Measurements from ENCODE around the gene TMEM209.
"Not testable (repeated sequence)": the region's sequence is repeated elsewhere in the genome, so short reads cannot be mapped to it uniquely, and the experiment has no call there.

The TMEM209 gene

DNA sequence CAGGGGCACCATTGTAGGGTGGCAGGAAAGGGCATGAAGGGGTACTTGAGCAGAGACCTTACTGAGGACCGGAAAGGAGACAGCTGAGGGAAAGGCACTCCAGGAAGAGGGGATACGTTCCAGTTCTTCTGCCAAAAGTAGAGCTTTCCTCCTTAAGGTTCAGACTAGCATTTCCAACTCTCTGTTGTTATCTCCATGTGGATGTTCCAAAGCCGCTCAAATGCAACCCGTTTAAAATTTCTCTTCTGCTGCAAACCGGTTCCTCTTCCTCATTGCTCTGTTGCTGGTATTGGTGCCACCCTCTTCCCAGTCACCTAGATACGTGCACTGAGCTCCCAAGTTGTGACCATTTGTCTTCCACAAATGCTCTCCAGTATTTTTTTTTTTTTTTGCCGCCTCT, 47.5 kb downstream of the TMEM209 start:
- no peak for DNase-seq

DNA sequence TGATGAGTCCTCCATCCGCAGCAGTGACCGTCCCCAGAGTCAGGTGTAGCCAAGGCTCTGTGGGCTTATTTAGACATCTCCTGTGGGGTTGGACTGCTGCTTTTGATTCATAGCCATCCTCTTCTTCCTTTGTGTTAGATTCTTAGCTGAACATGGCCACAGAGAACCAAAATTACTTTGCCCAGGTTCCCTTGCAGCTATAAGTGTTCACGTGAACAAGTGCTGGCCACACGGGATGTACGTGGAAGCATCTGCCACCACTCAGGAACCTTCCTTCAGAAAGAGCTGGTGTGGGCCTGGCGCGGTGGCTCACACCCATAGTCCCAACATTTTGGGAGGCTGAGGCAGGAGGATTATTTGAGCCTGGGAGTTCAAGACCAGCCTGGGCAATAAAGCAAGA, 49.1 kb downstream of the TMEM209 start:
- DNase-seq = no peak

DNA sequence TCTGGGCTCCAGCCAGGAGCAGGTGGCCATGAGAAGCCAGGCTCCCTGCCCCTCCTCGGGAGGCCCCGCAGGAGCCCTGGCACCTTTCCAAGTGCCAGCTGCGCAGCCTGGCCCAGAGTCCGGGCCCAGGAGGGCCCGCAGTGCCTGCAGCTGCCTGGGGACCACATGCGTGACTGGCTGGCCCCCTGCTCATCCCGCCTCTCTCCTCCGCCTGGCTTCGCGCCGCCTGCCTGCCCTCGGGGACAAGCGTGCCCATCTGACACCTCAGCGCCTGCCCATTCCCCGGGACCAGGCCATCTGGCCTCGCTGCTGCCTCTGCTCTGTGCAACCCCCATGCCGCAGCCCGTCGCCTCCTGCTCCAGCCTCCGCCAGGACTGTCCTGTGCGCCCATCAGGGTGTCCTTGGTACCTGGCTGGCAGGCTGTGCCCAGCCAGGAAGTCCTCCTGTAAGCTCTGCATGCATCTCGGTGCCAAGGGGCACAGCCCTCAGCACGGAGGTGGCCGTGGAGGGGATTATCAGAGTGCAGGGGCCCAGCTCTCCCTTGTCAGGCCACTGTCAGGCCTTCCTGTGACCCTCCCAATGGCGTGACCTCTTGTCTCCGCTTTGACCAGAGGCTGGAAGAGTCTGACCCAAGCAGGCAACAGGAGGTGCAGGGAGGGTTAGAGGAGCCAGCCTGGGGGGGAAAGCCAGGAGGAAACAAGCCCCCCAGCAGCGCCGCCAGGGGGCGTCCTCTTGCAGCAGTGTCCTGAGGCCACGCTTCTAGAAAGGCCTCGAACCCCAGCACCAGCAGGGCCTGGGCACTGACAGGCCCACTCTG, 50.5 kb downstream of the TMEM209 start:
- peak; percentile 95 for DNase-seq

DNA sequence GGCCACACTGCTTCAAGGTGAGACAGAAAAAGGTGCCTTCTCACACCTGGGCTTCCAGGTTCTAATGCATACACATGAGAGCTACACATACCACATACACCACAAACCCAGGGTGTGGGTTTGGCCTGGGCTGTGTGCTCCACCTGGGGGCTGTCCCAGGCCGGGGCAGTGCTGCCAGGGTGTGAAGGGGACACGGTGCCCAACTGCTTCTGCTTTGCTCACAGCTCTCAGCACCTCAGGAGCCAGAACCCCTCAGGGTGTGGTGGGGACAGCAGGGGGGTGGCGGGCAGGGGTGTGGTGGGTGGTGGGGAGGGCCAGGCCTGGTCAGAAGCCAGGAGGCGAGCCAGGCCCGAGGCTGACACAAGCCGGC, 51.1 kb downstream of the TMEM209 start:
- peak; percentile 86 for DNase-seq

DNA sequence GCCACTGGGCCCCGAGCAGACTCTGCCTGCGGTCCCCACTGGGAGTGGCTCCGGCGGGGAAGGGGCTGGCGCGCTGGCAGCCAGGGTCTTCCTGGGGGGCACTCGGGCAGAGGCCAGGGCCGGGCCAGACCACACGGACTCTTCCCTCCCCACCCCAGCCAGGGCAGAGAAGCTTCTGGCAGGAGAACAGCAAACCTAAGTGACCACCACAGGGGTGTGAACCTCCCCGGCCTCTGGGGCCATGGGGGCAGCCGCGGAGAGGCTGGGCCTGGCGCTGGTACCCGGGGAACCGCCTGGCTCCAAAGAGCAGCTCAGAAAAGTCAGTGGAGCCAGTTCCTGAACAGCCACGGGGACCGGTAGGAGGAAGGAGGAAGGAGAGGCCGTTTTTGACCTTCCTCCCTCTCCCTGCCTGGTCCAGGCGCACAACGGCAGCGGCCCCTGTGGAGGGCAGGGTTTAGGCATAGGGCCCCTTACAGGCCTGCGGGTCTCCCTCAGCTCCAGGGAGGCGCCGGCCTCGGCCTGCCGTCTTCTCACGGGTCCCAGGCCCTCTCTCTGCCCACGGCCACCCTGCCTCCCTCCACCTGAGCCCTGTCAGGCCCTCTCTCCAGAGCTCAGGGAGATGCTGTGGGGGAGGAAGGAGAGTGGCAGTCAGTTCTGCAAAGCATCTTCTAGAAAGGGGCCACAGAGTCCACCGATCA, 51.8 kb downstream of the TMEM209 start:
- peak; percentile 48 for DNase-seq

DNA sequence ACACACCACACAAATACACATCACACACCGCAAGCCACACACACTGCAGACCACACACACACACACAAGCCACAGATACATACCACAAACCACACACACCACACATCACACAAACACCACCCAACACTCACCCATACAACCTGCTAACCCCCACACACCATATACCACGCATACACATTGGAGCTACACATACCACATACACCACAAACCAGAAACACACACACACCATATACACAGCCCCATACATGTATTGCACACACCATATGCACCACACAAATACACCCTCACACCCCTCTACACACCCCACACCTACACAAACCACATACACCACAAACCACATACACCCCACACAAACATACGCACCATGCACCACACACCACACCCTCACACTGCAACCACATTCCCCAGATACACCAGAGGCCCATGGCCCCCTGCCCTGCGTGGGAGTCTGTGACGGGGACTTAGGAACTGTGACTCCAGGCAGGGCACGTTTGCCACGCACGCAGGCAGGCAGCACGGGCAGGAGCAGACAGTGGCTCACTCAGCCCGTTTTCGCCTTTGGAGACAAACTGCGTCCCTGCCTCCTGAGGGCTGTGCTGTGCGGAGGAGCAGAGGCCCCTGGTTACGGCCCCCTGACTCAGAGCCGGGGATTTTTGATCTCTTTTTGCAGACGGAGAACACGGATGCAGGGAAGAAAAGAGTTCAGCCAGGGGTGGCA, 52.6 kb downstream of the TMEM209 start:
- no peak for DNase-seq

DNA sequence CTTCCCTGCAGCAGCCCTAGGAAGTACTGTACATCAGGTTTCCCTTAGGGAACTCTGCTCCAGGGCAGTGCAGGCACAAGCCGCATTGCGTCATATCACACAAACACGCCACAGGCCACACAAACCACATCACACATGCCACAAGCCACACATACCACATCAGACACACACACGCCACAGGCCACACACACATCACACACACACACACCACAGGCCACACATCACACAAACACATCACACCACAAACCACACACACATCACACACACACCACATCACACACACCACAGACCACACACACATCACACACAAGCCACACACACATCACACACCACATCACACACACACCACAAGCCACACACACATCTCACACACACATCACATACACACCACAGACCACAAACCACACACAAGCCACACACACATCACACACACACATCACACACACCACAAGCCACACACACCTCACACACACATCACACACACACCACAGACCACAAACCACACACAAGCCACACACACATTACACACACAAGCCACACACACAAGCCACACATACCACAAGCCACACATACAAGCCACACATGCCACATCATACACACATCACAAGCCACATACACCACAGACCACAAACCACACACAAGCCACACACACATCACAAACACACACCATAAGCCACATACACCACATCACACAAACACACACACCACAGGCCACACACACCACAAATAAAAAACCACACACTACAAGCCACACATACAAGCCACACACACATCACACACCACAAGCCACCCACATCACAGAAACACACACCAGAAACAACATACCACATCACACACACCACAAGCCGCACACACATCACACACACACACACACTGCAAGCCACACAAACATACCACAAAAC, 53.4 kb downstream of the TMEM209 start:
- peak; percentile 36 for DNase-seq

DNA sequence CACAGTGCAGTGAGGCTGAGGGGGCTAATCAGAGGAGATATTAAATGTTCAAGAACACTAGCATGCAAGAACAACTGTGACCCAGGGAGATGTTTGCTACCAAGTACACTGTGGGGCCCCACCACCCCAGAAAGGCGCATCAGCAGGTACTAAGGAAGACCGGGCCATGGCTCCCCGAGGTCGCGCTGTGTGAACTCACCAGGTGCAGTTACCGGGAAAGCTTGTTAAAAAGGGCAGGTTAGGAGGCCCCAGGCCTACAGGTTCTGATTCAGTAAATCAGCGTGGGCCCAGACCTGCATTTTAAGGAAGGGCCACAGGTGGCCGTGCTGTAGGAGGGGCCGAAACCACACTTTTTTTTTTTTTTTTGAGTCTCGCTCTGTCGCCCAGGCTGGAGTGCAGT, 54.6 kb downstream of the TMEM209 start:
- peak; percentile 34 for DNase-seq

GRCh38 chr7:130149281-130150139, 55.7 kb downstream of the TMEM209 start:
- DNase-seq = peak; percentile 91

- DNase-seq = peak; percentile 19
These were observed 56.6 kb downstream of the TMEM209 start for GRCh38 chr7:130148561-130148960.

DNA sequence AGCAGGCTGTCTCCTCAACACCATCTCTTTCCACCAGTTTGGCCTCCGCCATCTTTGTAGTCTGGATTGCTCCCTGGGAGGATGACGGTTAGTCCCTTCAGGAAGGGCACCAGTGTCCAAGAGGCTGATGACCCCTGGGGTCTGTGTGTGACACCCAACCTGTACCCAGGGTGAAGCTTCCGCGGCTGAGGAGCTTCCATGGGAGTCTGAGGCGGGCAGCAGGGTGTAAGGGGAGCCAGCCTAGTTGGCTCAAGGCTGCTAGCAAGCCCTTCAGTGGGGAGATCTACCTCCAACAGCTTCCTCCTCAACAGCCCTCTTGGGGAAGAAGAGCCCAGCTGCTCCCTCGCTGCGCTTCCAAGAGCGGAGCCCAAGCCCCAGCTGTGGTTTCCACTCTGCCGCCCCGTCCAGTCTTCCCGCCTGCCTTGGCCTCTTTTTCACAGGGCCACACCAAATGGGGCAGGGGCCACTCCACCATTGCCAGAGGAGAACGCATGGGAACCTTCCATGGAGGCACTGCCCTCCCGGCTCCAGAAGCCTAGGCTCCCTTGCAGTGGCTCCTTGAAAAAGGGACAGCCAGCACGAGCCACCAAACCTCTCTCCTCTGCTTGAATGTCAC, 57.4 kb downstream of the TMEM209 start:
- DNase-seq = no peak

- no peak for DNase-seq
These were observed 58.4 kb downstream of the TMEM209 start for GRCh38 chr7:130146693-130147405.

DNA sequence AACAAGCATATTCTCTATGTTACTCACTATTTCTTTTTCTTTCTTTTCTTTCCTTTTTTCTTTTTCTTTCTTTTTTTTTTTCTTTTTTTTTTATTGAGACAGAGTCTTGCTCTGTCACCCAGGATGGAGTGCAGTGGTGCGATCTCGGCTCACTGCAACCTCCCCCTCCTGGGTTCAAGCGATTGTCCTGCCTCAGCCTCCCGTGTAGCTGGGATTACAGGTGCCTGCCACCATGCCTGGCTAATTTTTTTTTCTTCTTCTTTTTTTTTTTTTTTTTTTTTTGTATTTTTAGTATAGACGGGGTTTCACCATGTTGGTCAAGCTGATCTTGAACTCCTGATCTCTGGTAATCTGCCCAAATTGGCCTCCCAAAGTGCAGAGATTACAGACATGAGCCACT, 59.1 kb downstream of the TMEM209 start:
- not testable (repeated sequence) for DNase-seq

DNA sequence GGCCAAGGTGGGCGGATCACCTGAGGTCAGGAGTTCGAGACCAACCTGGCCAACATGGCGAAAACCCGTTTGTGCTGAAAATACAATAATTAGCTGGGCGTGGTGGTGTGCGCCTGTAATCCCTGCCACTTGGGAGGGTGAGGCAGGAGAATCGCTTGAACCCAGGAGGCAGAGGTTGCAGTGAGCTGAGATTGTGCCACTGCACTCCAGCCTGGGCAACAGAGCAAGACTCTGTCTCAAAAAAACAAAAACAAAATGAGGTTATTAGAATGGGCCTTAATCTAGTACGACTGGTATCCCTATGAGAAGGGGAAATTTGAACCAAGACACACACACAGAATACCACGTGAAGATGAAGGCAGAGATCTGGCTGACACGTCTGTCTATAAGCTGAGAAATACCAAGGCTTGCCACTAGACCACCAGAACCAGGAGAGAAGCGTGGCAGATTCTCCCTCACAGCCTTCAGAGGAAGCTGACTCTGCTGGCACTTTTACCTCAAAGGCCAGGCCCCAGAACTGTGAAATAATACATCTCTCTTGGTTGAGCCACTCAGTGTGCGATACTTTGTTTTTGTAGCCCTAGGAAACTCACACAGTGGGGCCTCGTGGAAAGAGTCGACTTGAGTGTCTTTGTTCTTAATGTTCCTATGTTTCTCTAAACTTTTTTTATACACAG, 59.6 kb downstream of the TMEM209 start:
- no peak for DNase-seq

DNA sequence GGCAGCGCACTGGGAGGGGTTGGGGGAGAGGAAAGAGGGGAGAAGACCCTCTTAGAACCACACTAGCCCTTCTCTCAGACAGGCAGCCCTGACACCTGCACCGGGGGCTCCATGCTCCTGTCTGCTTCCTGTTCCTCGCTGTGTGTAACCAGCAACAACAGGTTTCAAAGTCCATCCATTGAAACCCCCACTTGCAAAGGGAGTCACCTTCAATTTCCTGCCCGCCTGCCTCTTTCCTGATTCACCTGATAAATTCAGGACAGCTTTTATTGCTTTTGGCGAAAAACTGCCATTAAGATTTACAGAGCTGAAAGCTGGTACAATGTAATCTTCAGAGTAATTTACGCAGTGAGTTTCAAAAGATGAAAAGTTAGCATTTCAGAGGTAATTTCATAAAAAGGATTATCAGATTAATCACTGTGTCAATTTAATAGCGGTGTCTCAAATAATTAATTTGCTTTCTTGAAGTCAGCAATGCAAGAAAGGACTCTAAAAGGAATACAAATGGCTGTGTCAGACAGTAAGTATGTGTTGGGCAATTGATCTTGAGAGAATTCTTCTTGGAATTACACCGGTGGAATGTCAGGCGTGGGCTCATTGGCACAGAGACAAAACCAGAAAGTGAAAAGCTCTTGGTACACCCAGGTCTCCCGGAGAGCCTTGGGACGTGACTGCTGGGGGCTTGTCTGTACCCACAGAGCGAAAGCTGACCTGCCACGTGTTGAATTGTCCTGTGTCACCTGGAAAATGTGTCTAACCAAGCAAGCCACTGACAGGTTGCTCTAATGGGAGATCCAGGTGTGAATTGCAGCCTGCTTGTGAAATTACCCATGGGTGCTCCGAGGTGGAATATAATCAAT, 60.7 kb downstream of the TMEM209 start:
- peak; percentile 35 for DNase-seq

- DNase-seq = no peak
These were observed 61.3 kb downstream of the TMEM209 start for GRCh38 chr7:130143986-130144311.

GRCh38 chr7:130143334-130143732, 61.9 kb downstream of the TMEM209 start:
- no peak for DNase-seq

GRCh38 chr7:130142654-130143333, 62.4 kb downstream of the TMEM209 start:
- DNase-seq = no peak

Data from DMS53 (cell line).